ENCODE measurements around the gene HMG20A.
"Not testable (repeated sequence)": the region's sequence is repeated elsewhere in the genome, so short reads cannot be mapped to it uniquely, and the experiment has no call there.

The HMG20A gene

DNA sequence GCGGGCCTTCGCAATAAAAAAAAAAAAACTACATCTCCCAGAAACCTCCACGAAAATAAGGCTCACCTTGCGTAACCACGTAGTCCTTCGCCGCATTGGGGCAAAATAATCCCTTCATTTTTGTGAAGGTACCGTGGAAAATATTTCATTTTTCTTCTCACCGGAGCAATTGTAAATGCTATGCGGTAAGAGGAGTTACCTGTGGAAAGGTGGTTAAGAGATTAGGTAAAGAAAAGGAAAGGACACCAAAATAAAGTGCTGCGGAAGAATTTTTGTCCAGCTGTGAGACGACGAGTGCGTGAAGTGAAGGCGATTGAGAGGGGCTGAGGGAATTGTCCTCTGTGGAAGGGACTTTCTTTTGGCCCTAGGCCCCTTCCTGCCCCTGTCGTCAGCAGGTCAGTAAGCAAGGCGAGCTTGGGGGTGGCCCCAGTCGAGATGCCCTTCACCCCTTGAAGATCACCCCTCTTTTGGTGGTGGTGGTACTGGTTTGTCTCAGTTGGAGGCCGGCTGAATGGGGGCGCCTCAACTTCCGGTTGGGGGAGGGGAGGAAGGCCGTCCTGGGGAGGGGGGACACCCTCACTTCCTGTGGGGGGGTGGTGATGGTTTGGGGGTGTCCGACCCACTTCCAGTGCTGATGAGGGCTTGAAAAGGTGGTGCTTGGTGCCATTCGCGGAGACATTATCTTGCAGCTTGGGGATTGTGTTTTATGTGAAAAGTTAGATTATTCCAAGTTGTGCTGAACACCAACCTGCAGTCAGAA lies at the start of gene HMG20A:
Gene HMG20A (plus strand): TSS at position 279 of the 760 bp plus-strand sequence. CDS start 37,520 bp downstream, outside the sequence.
- peak; percentile 41 for DNase-seq

DNA sequence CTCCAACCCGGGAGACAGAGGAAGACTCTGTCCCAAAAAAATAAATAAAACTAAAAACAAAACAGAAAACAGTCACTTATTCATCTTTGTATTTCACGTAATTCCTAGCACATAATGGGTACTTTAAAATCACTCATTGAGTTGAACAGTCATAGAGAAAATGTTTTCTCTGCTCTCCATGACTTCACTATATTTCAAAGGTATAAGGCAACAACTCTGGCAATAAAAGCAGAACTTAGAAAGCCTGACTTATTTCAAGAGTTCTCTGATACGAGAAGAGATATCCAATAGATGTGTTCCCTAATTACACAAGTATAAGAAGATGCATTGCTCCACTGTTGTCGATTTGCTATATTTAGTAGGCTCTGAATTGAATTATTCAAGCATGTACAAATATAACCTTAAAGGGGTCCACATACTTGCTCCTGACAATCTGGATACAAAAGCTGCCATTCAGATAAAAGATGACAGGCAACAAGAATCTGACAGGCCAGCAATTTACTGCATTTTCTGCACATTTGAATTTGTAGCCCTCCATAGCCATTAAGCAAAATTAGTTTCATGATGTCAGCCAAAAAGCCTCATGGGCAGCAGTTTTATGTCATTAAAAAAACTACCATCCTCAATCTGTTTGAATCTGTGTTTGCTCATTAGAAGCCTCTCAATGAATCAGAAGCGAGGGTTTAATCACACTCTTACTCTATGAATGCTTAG lies 48.7 kb upstream of the HMG20A start:
- DNase-seq = no peak

DNA sequence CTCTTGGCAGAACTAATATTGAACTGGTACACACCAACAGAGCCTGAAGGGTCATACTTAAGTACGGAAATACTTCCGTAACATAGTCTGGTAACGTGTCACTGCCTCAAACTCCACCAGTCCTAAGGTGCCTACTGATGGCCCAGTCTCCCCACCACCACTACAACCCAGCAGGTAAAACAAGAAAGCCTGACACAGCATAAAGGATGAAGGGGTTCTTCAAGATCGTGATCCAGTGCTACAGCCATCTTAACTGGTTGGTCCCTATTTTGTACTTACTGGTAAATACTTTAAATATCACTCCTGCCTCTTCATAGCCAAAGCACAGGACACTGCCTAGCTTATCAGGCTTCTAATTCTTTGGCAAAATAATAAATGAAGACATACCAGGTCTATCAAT lies 47.2 kb upstream of the HMG20A start:
- DNase-seq = no peak

DNA sequence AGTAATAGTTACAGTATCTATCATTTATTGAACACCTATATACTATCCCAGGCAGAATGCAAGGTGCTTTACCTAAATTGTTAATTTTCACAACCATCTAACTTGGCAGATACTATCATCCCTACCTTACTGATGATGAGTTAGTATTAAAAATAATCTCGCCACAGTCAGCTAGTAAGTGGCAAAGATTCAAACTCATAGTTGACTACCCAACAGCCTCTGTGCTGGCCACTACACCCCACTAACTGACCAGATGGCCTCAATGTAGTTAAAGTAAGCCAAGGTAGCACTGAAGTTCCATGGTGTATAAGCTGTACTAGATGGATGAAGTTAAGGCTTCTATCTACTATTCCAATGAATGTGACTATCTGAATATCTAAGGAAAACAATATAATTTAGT lies 45.6 kb upstream of the HMG20A start:
- no peak for DNase-seq

DNA sequence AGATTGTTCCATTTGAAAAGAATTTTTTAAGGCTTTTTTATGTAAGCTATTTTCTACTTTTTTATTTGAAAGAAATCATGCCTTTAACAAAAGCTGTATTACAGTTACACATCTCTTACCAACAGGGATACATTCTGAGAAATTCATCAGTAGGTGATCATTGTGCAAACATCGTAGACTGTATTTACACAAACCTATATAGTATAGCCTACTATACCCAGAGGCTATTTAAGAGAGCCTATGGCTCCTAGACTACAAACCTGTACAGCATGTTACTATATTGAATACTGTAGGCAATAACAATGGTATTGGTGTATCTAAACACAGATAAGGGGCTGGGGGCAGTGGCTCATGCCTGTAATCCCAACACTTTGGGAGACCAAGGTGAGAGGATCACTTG lies 43.9 kb upstream of the HMG20A start:
- no peak for DNase-seq

DNA sequence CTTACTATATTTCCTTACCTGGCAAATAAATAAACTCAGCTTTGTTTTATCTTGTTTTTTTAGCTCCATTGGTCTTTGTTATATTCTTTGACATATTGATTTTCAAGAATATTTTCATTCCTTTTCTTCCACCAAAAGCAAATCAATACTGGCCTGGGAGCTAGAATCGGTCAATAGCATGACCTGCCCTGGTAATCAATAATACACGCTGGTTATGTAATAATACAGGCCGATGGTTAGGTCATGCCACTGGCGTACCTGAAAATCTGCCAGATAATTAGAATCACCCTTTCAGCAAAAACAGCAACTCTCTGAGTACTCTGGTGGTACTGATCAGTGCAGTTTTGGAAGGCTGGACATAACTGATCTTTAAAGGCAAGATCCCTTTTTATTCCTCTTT lies 40.7 kb upstream of the HMG20A start:
- no peak for DNase-seq

DNA sequence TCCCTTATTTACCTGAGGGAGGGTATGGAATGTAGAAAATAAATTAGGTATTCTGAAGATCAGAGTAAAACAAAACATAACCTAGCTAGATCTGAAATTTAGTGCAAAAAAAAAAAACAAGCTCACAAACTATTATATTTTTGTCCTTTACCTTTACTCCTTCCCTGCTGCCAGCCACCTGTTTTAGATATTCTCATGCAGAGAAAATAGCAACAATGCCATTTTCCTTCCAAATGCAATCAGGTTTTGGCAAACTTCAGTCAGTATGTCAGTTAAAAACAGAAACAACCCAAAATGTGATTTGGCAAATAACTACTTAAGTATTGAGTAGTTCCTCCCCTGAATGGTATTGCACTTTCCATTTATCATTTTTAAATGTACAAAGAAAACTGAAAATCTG lies 36.6 kb upstream of the HMG20A start:
- DNase-seq = no peak

DNA sequence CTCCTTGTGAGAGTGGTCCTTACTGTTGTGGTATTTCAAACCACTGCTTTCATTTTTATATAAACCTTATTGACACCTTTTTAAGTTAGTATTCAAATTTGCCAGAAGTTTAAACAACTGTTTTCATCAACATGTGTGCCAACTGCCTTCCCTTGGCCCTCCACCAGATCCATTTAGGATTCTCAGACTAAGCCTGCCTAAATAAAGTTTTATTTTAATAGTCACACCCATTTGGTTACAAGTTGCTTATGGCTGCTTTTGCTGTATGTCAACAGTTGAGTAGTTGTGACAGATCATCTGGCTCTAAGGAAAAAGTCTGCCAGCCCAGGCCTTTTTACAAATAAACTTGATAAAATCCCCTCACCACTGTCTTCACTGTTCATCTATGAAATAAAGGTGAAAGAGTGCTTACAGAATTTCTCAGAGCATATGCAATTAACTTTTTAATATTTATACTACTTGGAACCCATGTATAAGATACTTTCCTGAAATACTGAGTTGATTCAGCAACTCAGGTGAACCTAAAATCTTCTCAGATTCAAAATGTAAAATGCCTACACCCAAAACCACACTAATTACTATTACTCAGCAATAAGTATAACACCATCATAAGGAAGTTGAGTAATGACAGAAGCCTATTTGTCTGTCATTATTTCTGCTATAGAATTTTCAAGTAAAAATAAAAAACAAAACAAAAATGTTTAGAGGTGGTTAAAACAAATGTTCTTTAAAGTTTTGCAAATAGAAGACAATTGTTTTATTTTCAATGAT lies 35.9 kb upstream of the HMG20A start:
- DNase-seq = no peak

DNA sequence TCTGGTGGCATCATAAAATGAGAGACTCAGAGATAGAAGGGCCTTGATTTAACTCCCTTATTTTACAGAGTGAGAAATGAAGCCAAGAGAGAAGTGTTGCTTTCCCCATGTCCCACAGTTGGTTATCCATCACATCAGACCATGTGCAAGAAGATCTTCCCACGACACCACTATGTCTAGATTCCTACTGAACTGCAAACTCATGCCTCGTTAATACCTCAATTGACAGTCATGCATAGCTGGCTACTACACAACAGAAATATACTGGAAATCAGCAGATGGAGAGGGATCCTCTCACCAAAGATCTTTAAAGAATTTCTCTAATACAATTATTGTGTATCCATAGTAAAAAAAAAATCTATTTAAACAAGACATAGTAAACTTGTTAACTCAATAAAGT lies 34.1 kb upstream of the HMG20A start:
- no peak for DNase-seq

DNA sequence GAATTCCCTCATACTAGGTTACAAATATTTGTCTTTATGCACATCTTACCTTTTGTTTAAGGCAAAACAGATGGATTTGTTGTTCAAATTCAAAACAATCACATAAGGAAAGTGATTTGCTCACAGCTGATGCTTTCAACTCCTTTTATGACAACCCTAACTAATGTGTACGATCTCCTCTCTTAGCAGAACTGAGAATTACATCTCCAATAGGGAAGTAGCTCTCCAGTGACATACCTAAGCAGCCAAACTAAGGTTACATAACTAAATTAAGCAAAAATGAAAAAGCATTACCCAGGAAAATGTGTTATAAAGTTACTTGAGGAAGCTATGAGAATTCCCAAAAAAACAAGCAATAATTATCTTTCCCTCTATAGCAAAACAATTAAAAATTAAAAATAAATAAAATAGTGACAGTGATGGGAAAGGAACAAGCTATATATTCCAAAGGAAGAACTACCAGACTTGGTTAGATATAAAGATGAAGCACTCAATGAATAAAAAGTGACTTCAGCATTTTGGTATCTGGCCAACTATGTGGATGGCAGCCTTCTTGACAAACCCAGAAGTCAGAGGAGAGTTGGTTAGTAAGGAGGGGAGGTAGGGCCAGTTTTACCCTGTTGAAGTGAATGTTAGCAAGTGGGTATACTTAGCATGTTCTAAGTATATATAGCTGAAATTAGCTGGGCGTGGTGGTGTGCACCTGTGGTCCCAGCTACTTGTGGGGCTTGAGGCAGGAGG lies 33.2 kb upstream of the HMG20A start:
- no peak for DNase-seq

DNA sequence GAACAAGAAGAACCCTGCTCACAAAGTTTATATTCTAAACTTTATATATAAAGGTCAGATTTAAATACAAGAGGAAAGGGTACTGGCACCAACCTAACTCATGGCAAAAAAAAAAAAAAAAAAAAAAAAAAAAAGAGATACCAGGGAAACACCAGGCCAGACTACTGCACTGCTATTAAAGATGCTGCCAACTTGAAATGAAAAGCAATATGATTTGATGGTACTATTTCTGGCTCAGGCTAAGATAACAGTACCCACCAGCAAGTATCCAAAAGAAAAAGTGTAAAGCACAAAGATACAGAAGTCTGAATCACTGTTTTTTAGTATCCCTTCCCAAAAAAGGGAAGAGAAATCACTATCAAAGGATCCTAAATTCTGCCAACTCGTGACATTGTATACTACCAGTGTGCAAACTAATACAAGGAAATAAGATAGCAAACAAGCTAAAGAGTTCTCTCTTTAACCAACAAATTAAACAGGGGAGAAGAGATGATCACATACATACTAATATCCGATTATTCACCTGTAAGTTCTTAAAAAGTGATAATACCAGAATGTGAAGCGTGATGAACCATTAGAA lies 29.2 kb upstream of the HMG20A start:
- no peak for DNase-seq

DNA sequence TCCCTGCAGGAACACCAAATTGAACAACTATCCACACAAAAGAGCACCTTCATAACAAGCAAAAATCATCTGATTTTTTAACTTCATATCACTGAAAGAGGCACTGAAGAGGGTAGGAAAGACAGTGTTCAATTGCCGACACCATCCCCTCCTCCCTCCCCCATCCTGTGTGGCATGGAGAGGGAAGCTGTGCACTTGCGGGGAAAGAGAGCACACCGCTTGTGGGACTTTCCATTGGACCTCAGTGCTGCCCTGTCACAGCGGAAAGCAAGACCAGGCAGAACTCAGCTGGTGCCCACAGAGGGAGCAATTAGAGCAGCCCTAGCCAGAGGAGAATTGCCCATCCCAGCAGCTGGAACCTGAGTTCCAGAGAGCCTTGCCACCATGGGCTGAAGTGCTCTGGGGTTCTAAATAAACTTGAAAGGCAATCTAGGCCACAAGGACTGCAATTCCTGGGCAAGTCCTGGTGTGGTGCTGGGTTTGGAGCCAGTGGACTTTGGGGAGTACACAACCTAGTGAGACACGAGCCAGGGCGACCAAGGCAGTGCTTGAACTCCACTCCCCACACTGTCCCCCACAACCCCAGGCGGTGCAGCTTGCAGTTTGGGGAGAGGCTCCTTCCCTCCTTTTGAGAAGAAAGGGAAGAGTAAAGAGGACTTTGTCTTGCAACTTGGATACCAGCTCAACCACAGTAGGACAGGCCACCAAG lies 27.8 kb upstream of the HMG20A start:
- no peak for DNase-seq

DNA sequence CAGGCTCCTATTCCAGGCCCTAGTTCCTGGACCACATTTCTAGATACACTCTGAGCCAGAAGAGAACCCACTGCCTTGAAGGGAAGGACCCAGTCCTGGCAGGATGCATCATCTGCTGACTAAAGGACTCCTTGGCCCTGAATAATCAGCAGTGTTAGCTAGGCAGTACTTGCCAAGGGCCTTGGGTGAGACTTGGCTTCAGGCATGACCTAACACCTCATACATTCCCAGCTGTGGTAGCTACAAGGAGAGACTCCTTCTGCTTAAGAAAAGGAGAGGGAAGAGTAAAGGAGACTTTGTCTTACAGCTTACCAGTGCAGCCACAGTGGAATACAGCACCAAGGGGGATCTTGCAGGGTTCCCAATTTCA lies 27.2 kb upstream of the HMG20A start:
- no peak for DNase-seq

DNA sequence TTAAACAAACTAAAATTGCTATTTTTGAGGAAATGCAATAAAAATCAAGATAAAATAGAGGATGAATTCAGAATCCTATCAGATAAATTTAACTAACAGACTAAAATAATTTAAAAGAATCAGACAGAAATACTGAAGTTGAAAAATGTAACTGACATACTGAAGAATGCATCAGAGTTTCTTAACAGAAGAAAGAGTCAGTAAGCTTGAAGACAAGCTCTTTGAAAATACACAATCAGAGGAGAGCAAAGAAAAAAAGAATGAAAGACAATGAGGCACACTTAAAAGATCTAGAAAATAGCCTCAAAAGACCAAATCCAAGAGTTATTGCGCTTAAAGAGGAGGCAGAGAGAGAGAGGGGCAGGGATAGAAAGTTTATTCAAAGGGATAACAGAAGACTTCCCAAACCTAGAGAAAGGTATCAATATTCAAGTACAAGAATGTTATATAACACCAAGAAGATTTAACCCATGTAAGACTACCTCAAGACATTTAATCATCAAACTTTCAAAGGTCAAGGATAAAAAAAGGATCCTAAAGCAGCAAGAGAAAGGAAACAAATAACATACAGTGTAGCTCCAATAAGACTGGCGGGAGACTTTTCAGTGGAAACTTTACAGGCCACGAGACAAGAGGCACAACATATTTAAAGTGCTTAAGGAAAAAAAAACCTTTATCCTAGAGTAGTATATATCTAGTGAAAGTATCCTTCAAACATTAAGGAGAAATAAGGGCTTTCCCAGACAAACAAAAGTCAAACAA lies 25.5 kb upstream of the HMG20A start:
- DNase-seq = no peak

DNA sequence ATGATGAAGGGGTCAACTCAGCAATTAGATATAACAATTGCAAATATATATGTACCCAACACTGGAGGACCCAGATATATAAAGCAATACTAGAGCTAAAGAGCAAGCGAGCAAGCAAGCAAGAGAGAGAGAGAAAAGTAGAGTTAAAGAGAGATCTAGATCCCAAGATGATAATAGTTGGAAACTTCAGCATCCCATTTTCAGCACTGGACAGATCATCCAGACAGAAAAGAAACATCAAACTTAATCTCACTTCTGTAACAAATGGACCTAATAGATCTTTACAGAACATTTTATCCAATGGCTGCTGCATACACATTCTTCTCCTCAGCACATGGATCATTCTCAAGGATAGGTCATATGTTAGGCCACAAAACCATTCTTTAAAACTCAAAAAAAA lies 24.0 kb upstream of the HMG20A start:
- no peak for DNase-seq

DNA sequence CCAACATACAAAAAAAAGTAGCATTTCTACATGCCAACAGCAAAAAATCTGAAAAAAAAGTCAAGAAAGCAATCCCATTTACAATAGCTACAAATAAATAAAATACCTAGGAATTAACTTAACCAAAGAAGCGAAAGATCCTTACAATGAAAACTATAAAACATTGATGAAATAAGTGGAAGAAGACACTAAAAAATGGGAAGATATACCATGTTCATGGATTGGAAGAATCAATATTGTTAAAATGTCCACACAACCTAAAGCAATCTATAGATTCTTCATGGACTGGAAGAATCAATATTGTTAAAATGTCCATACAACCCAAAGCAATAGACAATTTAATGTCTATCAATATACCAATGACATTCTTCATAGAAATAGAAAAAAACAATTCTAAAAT lies 21.8 kb upstream of the HMG20A start:
- no peak for DNase-seq

DNA sequence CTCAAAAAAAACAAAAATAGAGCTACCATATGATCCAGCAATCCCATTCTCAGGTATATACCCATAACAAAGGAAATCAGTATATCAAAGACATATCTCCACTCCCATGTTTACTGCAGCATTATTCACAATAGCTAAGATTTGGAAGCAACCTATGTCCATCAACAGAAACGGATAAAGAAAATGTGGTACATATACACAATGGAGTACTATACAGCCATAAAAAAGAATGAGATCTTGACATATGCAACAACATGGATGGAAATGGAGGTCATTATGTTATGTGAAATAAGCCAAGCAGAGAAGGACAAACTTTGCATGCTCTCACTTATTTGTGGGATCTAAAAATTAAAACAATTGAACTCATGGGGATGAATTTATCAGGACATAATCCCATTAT lies 20.4 kb upstream of the HMG20A start:
- DNase-seq = no peak

DNA sequence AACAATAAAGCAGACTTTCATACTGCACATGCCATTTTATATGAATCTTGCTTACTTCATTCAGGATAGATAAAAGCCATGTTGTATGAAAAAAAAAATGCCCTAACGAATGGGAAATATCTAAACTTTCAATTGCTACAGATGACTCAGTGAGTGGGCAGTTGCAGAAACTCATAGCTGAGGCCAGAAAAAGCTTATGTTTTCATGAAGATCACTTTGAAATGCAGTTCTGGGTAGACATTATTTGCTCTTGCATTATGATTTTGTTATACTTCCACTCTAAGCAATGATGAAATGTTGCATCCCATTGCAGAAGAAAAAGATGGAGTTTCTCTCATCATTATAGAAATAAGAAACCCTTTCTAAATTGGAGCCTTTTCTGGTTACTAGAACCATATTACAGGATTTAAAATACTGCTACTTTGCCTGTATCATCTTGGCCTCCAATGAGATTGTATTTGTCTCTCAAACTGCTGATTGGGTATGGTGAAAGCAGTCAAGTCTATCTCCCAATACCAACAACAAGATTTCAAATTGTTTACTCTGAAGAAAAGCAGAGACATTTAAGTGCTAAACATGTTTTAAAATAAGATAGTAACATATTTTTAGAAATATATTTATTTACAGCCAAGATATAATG lies 17.8 kb upstream of the HMG20A start:
- DNase-seq = no peak

DNA sequence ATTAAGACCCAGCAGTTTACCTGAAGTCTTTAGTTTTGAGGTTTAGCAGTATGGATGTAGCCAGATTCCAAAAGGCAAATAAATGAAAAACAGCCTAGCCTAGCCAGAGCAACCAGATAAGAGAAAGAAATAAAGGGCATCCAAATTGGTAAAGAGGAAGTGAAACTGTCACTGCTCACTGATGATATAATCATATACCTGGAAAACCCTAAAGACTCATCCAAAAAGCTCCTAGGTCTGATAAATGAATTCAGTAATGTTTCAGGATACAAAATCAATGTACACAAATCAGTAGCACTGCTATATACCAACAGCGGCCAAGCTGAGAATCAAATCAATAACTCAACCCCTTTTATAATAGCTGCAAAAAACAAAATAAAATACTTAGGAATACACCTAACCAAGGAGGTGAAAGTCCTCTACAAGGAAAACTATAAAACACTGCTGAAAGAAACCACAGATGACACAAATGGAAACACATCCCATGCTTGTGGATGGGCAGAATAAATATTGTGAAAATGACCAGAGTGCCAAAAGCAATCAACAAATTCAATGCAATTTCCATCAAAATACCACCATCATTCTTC lies 14.4 kb upstream of the HMG20A start:
- DNase-seq = not testable (repeated sequence)

DNA sequence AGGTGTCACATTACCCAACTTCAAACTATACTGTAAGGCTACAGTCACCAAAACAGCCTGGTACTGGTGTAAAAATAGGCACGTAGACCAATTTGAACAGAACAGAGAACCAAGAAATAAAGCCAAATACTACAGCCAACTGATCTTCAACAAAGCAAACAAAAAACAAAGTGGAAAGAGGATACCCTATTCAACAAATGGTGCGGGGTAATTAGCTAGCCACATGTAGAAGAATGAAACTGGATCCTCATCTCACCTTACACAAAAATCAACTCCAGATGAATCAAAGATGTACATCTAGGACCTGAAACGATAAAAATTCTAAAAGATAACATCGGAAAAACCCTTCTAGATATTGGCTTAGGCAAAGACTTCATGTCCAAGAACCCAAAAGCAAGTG lies 13.8 kb upstream of the HMG20A start:
- DNase-seq = no peak
